ENCODE data around the gene TBX20.

TBX20 gene

DNA sequence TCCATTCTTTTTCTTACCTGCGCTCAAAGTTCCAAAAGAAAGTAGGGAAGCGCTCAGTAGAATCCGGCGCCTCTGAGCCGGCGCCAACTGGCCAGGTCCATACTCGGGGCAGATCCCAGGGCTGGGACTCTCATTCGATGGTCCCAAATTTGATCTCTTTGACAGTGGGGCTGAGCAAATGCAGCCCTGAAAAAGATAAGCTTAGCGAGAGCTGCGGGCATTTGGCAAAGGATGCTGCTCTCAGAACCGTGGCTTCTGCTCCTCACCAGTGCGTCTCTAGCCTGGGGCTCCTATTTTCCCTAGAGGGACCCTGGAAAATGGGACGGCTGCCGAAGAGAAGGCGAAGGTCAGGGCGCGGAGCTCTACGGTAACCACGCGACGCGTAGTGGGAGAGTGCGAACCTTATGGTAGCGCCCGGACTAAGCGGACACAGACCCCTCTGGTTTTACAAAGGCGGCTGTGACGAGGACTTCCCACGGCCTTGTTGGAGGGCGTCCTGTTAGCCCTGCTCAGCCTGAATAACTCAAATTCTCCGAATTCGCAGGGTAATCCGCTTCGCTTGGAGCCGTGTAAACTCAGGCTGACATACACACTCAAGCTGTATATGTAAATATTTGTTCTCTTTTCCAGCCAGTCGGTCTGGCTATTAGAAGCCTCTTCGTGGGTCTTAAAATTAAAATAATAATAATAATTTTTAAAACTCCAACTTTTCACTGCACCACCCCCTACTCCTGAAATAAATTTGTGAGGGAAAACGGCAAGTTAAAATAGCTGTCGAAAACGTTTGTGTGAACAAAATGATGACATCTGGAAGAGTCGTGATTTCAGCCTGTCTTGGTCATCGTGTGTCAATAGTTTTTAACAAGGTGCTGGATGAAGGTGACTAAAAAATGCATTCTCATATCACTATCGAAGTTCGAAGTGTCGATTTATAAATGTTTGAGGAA lies 869 bp upstream of the TBX20 start:
- H3K27ac ChIP-seq, result no peak overlapping the region
- TF ChIP-seq ZFX (IDR thresholded peaks at IDR 0.05), result no peak
- TF ChIP-seq, protein P1, sequence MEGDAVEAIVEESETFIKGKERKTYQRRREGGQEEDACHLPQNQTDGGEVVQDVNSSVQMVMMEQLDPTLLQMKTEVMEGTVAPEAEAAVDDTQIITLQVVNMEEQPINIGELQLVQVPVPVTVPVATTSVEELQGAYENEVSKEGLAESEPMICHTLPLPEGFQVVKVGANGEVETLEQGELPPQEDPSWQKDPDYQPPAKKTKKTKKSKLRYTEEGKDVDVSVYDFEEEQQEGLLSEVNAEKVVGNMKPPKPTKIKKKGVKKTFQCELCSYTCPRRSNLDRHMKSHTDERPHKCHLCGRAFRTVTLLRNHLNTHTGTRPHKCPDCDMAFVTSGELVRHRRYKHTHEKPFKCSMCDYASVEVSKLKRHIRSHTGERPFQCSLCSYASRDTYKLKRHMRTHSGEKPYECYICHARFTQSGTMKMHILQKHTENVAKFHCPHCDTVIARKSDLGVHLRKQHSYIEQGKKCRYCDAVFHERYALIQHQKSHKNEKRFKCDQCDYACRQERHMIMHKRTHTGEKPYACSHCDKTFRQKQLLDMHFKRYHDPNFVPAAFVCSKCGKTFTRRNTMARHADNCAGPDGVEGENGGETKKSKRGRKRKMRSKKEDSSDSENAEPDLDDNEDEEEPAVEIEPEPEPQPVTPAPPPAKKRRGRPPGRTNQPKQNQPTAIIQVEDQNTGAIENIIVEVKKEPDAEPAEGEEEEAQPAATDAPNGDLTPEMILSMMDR (conservative IDR thresholded peaks at IDR 0.05), result no peak

DNA sequence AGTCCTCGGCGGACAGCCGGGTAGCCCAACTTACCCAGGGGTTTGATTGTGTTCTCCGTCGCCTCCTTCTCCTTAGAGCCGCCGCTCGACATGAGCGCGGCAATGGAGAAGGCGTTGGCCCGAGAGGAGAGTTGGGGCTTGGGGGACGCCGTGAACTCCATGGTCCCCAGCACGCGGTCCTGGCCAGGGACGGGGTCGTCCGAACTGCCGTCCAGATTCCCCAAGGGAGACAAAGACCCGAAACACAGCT lies 515 bp downstream of the TBX20 start:
- TF ChIP-seq, protein P1 (conservative IDR thresholded peaks at IDR 0.05), result no peak
- TF ChIP-seq ZFX (IDR thresholded peaks at IDR 0.05), result no peak
- no peak overlapping the region for H3K27ac ChIP-seq

DNA sequence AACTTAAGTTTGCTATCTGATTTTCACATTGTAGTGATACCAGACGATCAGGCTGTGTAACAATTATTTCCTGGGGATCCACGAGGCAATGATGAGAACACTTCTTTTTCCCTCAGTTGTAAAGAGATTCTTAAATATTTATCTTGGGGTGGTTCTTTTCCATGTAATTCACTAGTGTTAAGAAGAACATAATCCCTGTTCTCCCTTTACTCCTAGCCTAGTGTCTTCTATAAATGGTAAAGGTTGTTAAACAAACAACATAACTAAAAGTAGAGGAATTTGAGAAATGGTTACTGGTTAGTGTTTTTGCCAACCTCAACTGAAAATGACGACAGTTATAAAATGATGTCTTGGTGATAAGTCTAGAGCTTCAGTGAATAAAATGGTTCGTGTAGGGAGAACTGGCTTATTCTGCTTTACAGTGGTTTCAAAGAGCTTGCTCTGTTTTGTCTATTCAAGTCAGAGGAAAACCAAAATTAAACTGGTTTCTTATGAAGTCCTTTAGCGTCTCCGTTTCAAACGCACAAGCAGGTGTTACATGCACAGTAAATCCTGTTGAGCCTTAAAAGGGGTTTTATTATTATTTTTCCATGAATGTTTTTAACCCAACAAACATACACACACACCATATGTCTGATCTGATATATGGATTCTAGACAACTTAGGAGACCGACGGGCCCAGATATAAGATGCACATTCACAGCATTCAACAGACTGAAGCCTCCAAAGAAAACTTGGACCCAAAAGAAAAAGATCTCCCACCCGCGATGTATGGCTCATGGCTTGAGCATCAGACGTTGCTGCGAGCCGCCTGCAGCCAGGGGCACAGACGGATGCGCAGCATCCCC lies 1.1 kb downstream of the TBX20 start:
- TF ChIP-seq, protein P1 (conservative IDR thresholded peaks at IDR 0.05), result no peak
- no peak overlapping the region for H3K27ac ChIP-seq

DNA sequence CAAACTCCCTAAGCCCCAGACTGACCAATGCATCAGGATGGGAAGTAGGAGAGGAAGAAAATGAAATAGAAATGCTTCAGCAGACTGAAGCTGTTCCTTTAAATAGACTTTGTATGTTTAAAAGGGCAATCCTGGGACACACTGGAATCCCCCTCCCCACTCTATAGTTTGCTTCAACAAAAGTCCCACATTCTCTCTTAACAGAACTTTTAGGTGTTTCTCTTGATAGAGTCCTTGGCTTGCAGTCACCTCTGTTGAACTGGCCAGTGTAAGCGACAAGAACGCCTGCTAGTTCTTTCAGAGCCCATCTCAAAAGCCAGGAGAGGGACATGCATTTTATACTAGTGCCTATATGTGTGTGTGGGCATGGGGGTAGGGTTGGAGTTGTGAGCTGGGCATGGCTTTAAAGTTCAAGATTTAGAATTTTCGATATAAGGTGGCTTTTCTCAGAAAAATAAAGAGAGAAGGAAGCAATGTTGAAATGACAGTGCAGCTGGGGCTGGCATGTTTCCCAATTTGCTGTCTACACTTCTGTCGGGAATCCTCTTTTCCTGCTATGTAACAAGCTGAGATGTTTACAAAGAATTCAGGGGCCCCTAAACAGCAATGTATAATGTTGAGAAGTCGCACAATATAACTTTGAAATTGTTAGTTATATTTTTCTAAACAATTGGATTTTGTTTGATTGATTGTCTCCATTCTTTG lies 2.1 kb downstream of the TBX20 start:
- TF ChIP-seq, protein P1 (conservative IDR thresholded peaks at IDR 0.05), result no peak
- no peak for TF ChIP-seq ZFX (IDR thresholded peaks at IDR 0.05)
- H3K27ac ChIP-seq, result no peak overlapping the region

DNA sequence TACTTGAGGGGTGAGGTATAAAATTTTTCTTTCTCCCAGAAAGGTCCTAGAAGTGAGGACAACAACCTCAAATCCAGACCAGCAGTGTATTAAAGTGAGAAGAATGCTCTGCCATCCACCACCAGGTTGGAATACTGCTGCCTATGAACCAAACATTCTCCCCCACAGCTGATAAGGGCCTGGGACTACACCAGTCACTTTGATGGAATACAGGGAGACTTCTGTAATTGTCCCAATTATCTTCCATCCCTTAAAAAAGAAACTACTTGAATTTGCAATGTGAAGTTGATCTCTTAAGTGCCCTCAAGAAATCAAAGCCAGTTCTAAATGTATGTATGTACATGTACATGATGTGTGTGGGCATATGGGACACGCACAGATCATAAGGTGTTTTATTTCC lies 3.0 kb downstream of the TBX20 start:
- no peak overlapping the region for H3K27ac ChIP-seq
- TF ChIP-seq, protein P1 (conservative IDR thresholded peaks at IDR 0.05), result no peak
- TF ChIP-seq ZFX (IDR thresholded peaks at IDR 0.05), result no peak

DNA sequence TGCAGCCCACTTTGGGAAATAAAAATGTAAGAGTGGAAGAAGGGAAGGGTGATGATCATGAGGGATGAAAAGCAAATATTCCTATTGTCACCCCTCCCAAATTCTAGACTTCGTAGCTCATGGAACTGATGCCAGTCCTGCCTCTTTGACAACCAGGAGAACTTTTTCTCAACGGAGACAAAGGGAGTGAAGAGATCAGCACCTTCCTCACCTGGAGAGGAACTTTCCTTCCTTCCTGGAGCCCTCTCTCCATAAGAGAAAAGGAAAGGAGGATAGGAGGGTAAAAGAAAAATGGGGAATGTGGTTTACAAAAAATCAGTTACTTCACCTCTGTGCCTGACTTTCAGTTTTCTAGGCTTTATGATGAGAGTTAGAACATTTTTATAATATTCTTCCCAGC lies 3.4 kb downstream of the TBX20 start:
- no peak for TF ChIP-seq ZFX (IDR thresholded peaks at IDR 0.05)
- TF ChIP-seq, protein P1 (conservative IDR thresholded peaks at IDR 0.05), result no peak
- H3K27ac ChIP-seq, result no peak overlapping the region
